GM12865 (cell line): ENCODE results near the gene SORCS3.

Experiments
- DNase-seq: peaks from one replicate; pipeline ENCODE4 v3.0.0; 2010; ENCODE audit warnings: low read depth
- H3K4me3 ChIP-seq: 2 replicates; pipeline ENCODE4 v1.5.1; 2011; ENCODE audit warnings: mild to moderate bottlenecking, low read depth, low read length, control low read depth
- CTCF ChIP-seq: IDR thresholded peaks from 2 replicates; pipeline ENCODE4 v1.5.1; 2011; ENCODE audit warnings: low read length, control low read depth, low read depth, inconsistent platforms; ENCODE audit not compliant: insufficient read depth; ENCODE audit errors: missing control alignments

Gene SORCS3

GRCh38 chr10:104892879-104893617 lies 252.0 kb downstream of the SORCS3 start:
- no peak for TF ChIP-seq CTCF

GRCh38 chr10:104893701-104894100 lies 252.6 kb downstream of the SORCS3 start:
- DNase-seq = no peak

More at GRCh38 chr10:104892879-104893617, 252.0 kb downstream of the SORCS3 start:
- no peak overlapping the region for H3K4me3 ChIP-seq
- no peak for DNase-seq

GRCh38 chr10:104894681-104895080 lies 253.6 kb downstream of the SORCS3 start:
- no peak for TF ChIP-seq CTCF
- no peak for DNase-seq
- no peak overlapping the region for H3K4me3 ChIP-seq

More at GRCh38 chr10:104893701-104894100, 252.6 kb downstream of the SORCS3 start:
- H3K4me3 ChIP-seq = no peak overlapping the region
- no peak for TF ChIP-seq CTCF

GRCh38 chr10:104895541-104895940 lies 254.5 kb downstream of the SORCS3 start:
- no peak for TF ChIP-seq CTCF
- DNase-seq = no peak
- no peak overlapping the region for H3K4me3 ChIP-seq

GRCh38 chr10:104895981-104896380 lies 254.9 kb downstream of the SORCS3 start:
- TF ChIP-seq CTCF = no peak
- DNase-seq = no peak
- H3K4me3 ChIP-seq = no peak overlapping the region

- no peak for TF ChIP-seq CTCF
- no peak for DNase-seq
- no peak overlapping the region for H3K4me3 ChIP-seq
These were observed 256.6 kb downstream of the SORCS3 start for GRCh38 chr10:104897696-104898095.

- H3K4me3 ChIP-seq = no peak overlapping the region
- TF ChIP-seq CTCF = no peak
- no peak for DNase-seq
These were observed 258.7 kb downstream of the SORCS3 start for GRCh38 chr10:104899779-104900178.
